GM19193 (cell line): Measurements from ENCODE around the gene PATE3.

Experiments
- POLR2A ChIP-seq: IDR thresholded peaks from 4 replicates; pipeline ENCODE4 v1.6.1; 2011; ENCODE audit not compliant: insufficient read depth, insufficient read length; ENCODE audit errors: extremely low read depth

PATE3 gene

GRCh38 chr11:125787827-125788226 is at the start of gene PATE3:
TSS of gene PATE3 (plus strand) at chr11:125788127. CDS start at chr11:125788152, 25 bp downstream.
- TF ChIP-seq POLR2A, result no peak

GRCh38 chr11:125740617-125741016 is 47.3 kb upstream of the PATE3 start:
- no peak for TF ChIP-seq POLR2A

GRCh38 chr11:125743681-125744080 is 44.2 kb upstream of the PATE3 start:
- TF ChIP-seq POLR2A, result no peak

GRCh38 chr11:125745979-125746378 is 41.9 kb upstream of the PATE3 start, which contains the start of gene PATE1:
TSS of gene PATE1 (plus strand) at chr11:125746279. CDS start at chr11:125746305, 26 bp downstream.
- TF ChIP-seq POLR2A, result no peak

GRCh38 chr11:125750629-125751028 is 37.3 kb upstream of the PATE3 start:
- TF ChIP-seq POLR2A, result no peak

GRCh38 chr11:125756050-125756449 is 31.9 kb upstream of the PATE3 start:
- TF ChIP-seq POLR2A, result no peak

- no peak for TF ChIP-seq POLR2A
Observed at GRCh38 chr11:125762445-125762844, 25.5 kb upstream of the PATE3 start.

GRCh38 chr11:125763483-125763882 is 24.4 kb upstream of the PATE3 start:
- TF ChIP-seq POLR2A, result no peak

- no peak for TF ChIP-seq POLR2A
Observed at GRCh38 chr11:125766251-125766650, 21.7 kb upstream of the PATE3 start.

- TF ChIP-seq POLR2A, result no peak
Observed at GRCh38 chr11:125768336-125769046, 19.4 kb upstream of the PATE3 start.

- TF ChIP-seq POLR2A, result no peak
Observed at GRCh38 chr11:125770583-125770982, 17.3 kb upstream of the PATE3 start.

GRCh38 chr11:125772834-125773505 is 15.0 kb upstream of the PATE3 start:
- TF ChIP-seq POLR2A, result no peak

GRCh38 chr11:125773516-125773915 is 14.4 kb upstream of the PATE3 start:
- no peak for TF ChIP-seq POLR2A

- no peak for TF ChIP-seq POLR2A
Observed at GRCh38 chr11:125777309-125777708, 10.6 kb upstream of the PATE3 start.

GRCh38 chr11:125778728-125779127 is 9.2 kb upstream of the PATE3 start, which contains the start of gene PATE2:
TSS of gene PATE2 (minus strand) at chr11:125778828. CDS start at chr11:125778773, 55 bp downstream.
- no peak for TF ChIP-seq POLR2A

GRCh38 chr11:125784678-125785077 is 3.2 kb upstream of the PATE3 start:
- no peak for TF ChIP-seq POLR2A
